D721Med (cell line): ENCODE data around the gene SLC25A43.
"Not testable (repeated sequence)": the region's sequence is repeated elsewhere in the genome, so short reads cannot be mapped to it uniquely, and the experiment has no call there.

Experiments used
- DNase-seq: peaks from one replicate; pipeline ENCODE4 v3.0.0; 2011; ENCODE audit warnings: low spot score; ENCODE audit not compliant: insufficient read length
- FAIRE-seq: peaks from 2 replicates; lab custom pipeline; 2011; peaks lifted over from hg19 to GRCh38; lab: Jason Lieb, UNC
- CTCF ChIP-seq: IDR thresholded peaks from 2 replicates; pipeline ENCODE4 v1.5.1; 2012; ENCODE audit warnings: mild to moderate bottlenecking, control low read depth; ENCODE audit not compliant: insufficient read depth; ENCODE audit errors: missing control alignments

The SLC25A43 gene

GRCh38 chrX:119478504-119478903, 79.4 kb downstream of the SLC25A43 start:
- FAIRE-seq (peak; percentile 90), DNase-seq (no peak)
- no peak for TF ChIP-seq CTCF

GRCh38 chrX:119479845-119480244, 80.7 kb downstream of the SLC25A43 start:
- no peak for TF ChIP-seq CTCF
- no peak for FAIRE-seq
- no peak for DNase-seq

- no peak for FAIRE-seq
- no peak for DNase-seq
- TF ChIP-seq CTCF, result no peak
Observed at GRCh38 chrX:119481323-119481801, 82.2 kb downstream of the SLC25A43 start.

GRCh38 chrX:119482041-119482440, 82.9 kb downstream of the SLC25A43 start:
- no peak for TF ChIP-seq CTCF
- DNase-seq (no peak), FAIRE-seq (no peak)

GRCh38 chrX:119482481-119483480, 83.6 kb downstream of the SLC25A43 start:
- DNase-seq, result no peak
- TF ChIP-seq CTCF, result no peak
- no peak for FAIRE-seq

- FAIRE-seq, result no peak
- no peak for DNase-seq
- TF ChIP-seq CTCF, result no peak
Observed at GRCh38 chrX:119486745-119487144, 87.6 kb downstream of the SLC25A43 start.

GRCh38 chrX:119487766-119488165, 88.6 kb downstream of the SLC25A43 start:
- DNase-seq, FAIRE-seq: not testable (repeated sequence)
